Measurements from ENCODE around the gene FCGR3B.
"Not testable (repeated sequence)": the region's sequence is repeated elsewhere in the genome, so short reads cannot be mapped to it uniquely, and the experiment has no call there.

The FCGR3B gene

GRCh38 chr1:161653541-161653940 is 22.6 kb upstream of the FCGR3B start:
- DNase-seq (ENCODE audit: extremely low read depth, low read depth) = not testable (repeated sequence)

- DNase-seq (ENCODE audit: extremely low read depth, low read depth) = peak; percentile 18
- TF ChIP-seq CTCF (IDR thresholded peaks at IDR 0.05; ENCODE audit: low read depth, low read length) = peak; percentile 51
These were observed 16.8 kb upstream of the FCGR3B start for GRCh38 chr1:161647507-161648360.

GRCh38 chr1:161644855-161645254 is 13.9 kb upstream of the FCGR3B start:
- DNase-seq (ENCODE audit: extremely low read depth, low read depth) = not testable (repeated sequence)

DNA sequence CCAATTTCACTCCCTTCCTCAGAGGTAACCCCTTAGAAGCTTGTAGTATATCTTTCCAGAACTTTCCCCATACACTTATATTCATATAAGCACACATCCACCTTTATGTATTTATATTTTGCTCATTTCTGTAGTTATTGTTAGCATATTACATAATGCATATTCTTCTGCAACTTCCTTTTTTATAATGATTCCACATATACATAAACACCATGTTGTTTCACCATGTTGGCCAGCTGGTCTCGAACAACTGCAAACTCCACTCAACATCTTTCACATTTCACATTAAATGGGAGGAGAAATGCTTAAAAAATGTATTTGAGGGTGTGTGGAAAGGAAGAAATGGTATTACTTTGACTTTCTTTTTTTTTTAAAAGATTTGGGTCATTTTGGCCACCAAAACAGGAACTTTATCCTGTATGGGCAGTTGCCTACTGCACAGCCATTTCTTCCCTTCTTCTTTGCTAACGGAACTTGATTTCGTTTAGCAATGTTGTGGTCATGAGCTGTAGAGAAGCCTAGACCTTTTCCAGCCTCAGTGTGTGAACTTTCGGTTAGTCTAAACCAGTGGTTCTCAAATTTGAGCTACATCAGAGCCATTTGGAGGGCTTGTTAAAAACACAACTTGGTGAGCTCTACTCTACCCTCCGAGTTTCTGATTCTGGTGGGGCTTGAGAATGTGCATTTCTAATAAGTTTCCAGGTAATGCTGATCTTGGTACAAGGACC is 12.7 kb upstream of the FCGR3B start:
- not testable (repeated sequence) for DNase-seq (ENCODE audit: extremely low read depth, low read depth)

- DNase-seq (ENCODE audit: extremely low read depth, low read depth) = not testable (repeated sequence)
These were observed 11.7 kb upstream of the FCGR3B start for GRCh38 chr1:161642697-161643096.

DNA sequence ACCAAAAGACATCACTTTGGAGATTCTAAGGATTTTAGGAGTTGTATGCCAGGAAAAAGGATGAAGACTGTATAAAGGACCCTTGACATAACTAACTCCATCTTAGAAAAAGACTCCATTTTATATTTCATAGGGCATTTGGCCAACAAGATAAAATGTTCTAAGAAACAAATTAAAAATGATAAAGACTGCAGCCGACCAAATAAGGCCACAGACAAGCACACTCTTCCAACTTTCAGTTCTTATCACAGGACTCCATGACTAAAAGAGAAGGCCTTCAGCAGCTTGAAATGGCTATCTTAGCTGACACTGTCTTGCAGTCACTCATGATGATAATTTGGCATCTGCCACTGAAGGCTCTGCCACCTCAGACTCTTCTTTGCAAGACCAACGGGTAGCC is 8.2 kb upstream of the FCGR3B start:
- DNase-seq (ENCODE audit: extremely low read depth, low read depth) = not testable (repeated sequence)

GRCh38 chr1:161638251-161638993 is 7.4 kb upstream of the FCGR3B start:
- not testable (repeated sequence) for DNase-seq (ENCODE audit: extremely low read depth, low read depth)

DNA sequence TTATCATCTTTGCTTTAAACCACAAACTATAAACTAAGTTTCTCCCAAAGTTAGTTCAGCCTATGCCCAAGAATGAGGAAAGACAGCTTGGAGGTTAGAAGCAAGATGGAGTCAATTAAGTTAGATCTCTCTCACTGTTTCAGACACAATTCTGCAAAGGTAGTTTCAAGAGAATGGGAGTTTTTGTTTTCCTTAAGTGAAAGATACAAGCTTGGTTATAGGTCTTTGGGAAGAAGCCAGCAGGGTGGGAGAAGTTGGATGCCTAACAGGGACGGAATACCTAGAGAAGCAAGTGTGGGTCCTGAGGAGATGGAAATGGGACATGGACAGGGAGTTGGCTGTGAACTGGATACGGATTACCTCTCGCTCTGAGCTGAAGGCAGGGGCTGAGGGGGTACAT is 6.0 kb upstream of the FCGR3B start:
- not testable (repeated sequence) for DNase-seq (ENCODE audit: extremely low read depth, low read depth)

DNA sequence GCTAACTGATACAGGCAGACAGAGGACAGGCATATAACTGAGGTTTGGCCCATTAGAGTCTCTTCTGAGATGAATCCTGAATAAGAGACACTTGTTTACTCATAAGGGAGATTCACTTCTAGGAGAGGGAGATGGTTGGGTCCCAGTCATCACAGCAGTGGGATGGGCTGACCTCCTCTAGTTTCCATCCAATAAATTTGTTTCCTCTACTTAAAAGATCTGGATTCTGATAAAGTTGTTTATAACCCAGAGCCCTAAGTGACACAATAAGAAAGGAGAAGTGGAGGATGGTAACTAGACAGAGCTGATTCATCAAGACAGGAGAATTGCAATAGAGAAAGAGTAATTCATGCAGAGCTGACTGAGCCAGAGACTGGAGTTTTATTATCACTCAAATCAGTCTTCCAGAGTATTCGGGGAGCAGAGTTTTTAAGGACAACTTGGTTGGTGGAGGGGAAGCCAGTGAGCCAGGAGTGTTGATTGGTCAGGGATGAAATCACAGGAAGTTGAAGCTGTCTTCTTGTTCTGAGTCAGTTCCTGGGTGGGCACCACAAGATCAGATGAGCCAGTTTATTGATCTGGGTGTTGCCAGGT is 5.3 kb upstream of the FCGR3B start:
- not testable (repeated sequence) for DNase-seq (ENCODE audit: extremely low read depth, low read depth)

- not testable (repeated sequence) for DNase-seq (ENCODE audit: extremely low read depth, low read depth)
These were observed 4.0 kb upstream of the FCGR3B start for GRCh38 chr1:161634993-161635392.

GRCh38 chr1:161630128-161630742 is 741 bp downstream of the FCGR3B start:
- DNase-seq (ENCODE audit: extremely low read depth, low read depth) = not testable (repeated sequence)

GRCh38 chr1:161626445-161627146 is 4.4 kb downstream of the FCGR3B start:
- not testable (repeated sequence) for DNase-seq (ENCODE audit: extremely low read depth, low read depth)

DNA sequence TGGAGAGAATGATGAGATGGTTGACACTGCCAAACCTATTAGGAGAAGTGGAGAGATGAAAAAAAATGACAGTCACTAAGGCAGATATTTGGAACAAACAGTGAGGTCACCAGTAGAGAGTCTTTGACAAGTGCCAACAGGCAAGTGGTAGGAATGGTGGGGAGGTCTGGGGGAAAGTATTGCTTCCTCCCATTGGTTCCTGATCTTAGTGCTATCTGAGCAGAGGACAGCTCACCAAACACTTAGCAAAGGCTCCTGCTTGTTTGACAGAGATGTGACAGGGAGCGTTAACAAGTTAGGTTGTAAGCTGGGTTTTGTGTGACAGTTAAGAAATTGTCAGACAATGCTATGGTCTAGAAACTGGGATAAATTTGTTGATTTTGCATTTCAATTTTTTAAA is 6.4 kb downstream of the FCGR3B start:
- not testable (repeated sequence) for DNase-seq (ENCODE audit: extremely low read depth, low read depth)

GRCh38 chr1:161623401-161624051 is 7.5 kb downstream of the FCGR3B start:
- not testable (repeated sequence) for DNase-seq (ENCODE audit: extremely low read depth, low read depth)

DNA sequence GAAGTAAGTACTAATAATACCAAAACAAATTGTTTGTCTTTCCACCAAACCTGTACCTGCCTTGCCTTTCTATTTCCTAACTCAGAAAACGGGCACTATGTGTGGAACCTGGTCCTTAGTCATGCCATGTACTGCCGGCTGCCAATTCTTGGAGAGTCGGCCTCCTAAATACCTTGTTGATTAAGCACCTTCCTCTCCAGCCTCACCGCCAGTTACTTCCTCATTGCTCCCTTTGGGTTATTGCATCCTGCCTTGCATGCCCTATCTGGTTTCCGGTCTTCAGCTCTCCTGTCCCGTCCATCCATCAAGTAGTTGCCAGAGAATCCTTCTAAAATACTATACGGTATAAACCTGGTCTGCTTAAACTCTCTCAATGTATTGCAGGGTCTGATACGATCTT is 8.9 kb downstream of the FCGR3B start:
- DNase-seq (ENCODE audit: extremely low read depth, low read depth) = not testable (repeated sequence)

DNA sequence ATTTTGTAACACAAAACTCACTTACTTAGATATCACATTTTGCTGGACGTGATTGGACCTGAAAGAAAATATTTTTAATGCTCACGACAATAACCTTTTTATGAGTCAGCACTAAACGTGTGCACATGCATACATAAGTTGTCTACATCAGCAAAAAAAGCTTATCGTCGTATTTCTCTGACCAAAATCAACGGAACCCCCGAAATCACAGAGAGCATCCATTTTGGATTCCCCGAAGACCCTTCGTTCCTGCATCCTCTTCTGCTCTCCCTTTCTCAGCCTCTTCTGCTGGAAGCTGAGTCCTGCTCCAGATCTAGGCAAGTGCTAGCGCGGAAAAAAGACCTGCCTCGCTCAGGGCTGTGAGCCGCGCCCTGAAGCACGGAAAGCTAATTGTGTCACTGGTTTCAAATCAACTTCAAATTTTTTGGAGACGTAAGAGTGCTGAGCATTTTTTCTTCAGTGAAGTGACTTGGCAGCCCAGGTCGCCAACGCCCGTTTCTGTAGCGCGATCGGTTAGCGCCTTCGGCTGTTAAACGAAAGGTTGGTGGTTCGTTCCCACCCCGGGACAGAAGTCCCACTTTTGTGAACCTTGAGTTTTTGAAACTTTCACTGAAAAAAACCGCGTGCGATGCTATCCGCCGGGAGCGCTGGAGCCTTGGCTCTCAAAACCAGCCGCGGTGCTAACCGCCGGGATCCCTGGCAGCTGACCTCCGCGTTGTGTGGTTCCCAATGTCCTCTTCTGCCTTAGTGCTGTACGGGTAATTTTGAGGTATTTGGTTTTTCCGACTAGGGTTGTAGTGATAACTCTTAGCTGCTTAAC is 9.6 kb downstream of the FCGR3B start:
- DNase-seq (ENCODE audit: extremely low read depth, low read depth) = peak; percentile 57

GRCh38 chr1:161620399-161620798 is 10.6 kb downstream of the FCGR3B start:
- not testable (repeated sequence) for DNase-seq (ENCODE audit: extremely low read depth, low read depth)

All from AG09319 (cell line).